HepG2 (cell line): Measurements from ENCODE around the gene TDRD10.

Experiments used
- ATM ChIP-seq: fragments of 450-650 bp; IDR thresholded peaks from 2 replicates; pipeline ENCODE4 v1.7.1; 2017; ENCODE audit warnings: mild to moderate bottlenecking, borderline replicate concordance
- KDM3A ChIP-seq: IDR thresholded peaks from 2 replicates; pipeline ENCODE4 v1.6.1; 2018; ENCODE audit warnings: low read depth, missing compliant biosample characterization
- POLR2A ChIP-seq, 2 experiments: IDR thresholded peaks; 2 replicates each; pipeline ENCODE4 v1.6.1; 2011; ENCODE audit warnings: low read depth in 2 of 2, low read length in 2 of 2, mild to moderate bottlenecking in 1 of 2, moderate library complexity in 1 of 2; ENCODE audit not compliant: insufficient read depth in 1 of 2
- RFX1 ChIP-seq: fragments of 450-650 bp; IDR thresholded peaks from 2 replicates; pipeline ENCODE4 v1.6.1; 2017
- ZNF180 ChIP-seq: sonication (generic); formaldehyde crosslinking; IDR thresholded peaks from 2 replicates; pipeline ENCODE4 v1.4.0; 2020; ENCODE audit warnings: low read depth, missing genetic modification reagents, borderline replicate concordance
- TF ChIP-seq, protein P1 (sequence below): sonication (generic); formaldehyde crosslinking; IDR thresholded peaks from 2 replicates; pipeline ENCODE4 v1.5.0; 2020; ENCODE audit warnings: missing genetic modification reagents, mild to moderate bottlenecking, borderline replicate concordance

DNA sequence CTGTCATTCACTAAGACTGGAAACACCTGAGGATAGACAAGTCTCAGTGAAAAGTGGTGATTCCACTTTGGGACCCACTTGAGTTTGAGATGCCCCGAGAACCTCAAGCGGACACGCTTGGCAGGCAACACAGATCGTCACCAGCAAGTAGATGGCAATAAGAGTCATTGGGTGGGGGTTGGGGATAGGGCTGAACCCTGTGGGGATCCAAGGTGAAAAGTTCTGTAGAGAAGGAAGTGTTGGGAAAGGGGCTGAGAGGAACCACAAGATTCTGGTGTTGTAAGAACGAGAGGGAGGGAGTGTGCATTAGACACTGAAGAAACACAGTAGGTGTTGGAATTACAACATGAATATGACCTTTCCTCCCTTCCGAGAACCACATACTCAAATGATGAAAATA is 45.4 kb upstream of the TDRD10 start:
- TF ChIP-seq POLR2A (IDR thresholded peaks at IDR 0.05; ENCODE audit: insufficient read depth in 1 of 2, low read depth in 2 of 2, low read length in 2 of 2) (no peak), KDM3A (CRISPR knock-in tag) (no peak), ATM (no peak), RFX1 (no peak), ZNF180 (no peak)
- TF ChIP-seq, protein P1, sequence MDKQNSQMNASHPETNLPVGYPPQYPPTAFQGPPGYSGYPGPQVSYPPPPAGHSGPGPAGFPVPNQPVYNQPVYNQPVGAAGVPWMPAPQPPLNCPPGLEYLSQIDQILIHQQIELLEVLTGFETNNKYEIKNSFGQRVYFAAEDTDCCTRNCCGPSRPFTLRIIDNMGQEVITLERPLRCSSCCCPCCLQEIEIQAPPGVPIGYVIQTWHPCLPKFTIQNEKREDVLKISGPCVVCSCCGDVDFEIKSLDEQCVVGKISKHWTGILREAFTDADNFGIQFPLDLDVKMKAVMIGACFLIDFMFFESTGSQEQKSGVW: no peak
